Measurements from ENCODE around the gene UNC45B.

GRCh38 chr17:35135322-35135721 lies 12.3 kb upstream of the UNC45B start:
- TF ChIP-seq CTCF (IDR thresholded peaks at IDR 0.05) (no peak), EZH2 (IDR thresholded peaks at IDR 0.05; ENCODE audit: borderline replicate concordance, insufficient read depth, low read depth, low read length, poor library complexity, severe bottlenecking) (no peak)

Measured in B cell (primary cell).